ENCODE measurements around the gene SMYD1.

The SMYD1 gene

DNA sequence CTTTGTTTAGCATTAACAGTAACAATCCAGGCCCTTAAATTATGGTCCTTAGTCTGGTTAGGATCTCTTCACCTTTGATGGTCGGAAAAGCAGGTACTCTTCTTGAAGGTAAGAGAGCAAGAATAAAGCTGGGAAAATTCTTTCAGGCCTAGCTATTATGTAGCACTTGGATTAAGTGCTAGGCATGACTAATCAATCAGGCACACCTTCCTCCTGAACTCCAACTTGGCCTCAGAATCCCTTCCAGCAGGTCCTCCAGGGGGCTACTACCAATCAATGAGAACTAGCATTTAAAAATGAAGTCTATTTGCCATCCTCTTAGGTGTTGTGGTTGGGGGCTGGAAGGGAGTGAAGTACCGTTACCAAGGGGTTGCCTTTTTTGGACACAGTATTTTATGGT lies 3.7 kb downstream of the SMYD1 start:
- no peak overlapping the region for H3K27ac ChIP-seq
- no peak overlapping the region for H3K4me2 ChIP-seq
- H3K79me2 ChIP-seq (ENCODE audit: insufficient read depth, low read depth) = no peaks in the 10 kb centered on the region
- H2AFZ ChIP-seq (ENCODE audit: low read depth) = no peak overlapping the region
- H3K9ac ChIP-seq = no peak overlapping the region
- no peaks in the 10 kb centered on the region for H3K4me1 ChIP-seq (ENCODE audit: low read depth, poor library complexity, severe bottlenecking)
- H3K4me3 ChIP-seq (IDR thresholded peaks at IDR 0.05; ENCODE audit: insufficient read depth, low read depth, low read length) = no peak overlapping the region
- no peaks in the 10 kb centered on the region for H3K27me3 ChIP-seq (ENCODE audit: insufficient read depth, low read depth)
- H4K20me1 ChIP-seq (ENCODE audit: insufficient read depth) = no peaks in the 10 kb centered on the region
- TF ChIP-seq, protein P1, sequence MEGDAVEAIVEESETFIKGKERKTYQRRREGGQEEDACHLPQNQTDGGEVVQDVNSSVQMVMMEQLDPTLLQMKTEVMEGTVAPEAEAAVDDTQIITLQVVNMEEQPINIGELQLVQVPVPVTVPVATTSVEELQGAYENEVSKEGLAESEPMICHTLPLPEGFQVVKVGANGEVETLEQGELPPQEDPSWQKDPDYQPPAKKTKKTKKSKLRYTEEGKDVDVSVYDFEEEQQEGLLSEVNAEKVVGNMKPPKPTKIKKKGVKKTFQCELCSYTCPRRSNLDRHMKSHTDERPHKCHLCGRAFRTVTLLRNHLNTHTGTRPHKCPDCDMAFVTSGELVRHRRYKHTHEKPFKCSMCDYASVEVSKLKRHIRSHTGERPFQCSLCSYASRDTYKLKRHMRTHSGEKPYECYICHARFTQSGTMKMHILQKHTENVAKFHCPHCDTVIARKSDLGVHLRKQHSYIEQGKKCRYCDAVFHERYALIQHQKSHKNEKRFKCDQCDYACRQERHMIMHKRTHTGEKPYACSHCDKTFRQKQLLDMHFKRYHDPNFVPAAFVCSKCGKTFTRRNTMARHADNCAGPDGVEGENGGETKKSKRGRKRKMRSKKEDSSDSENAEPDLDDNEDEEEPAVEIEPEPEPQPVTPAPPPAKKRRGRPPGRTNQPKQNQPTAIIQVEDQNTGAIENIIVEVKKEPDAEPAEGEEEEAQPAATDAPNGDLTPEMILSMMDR (conservative IDR thresholded peaks at IDR 0.05; ENCODE audit: low read depth, low read length) = no peak
- H3K36me3 ChIP-seq (ENCODE audit: insufficient read depth) = no peaks in the 10 kb centered on the region

DNA sequence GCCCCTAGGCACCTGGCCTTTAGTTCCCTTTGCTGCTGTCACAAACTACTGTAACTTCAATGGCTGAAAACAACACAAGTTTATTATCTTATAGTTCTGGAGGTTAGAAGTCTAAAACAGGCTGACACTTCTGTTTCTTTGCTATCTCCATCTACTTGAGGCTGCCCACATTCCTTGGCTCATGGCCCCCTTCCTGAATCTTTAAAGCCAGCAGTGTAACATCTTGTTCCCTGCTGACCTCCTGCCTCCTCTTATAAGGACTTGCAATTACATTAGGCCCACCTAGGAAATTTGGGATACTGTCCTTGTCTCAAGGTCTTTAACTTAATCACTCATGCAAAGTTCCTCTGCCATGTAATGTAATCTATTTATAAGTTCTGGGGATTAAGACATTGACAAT lies 6.5 kb downstream of the SMYD1 start:
- Histone ChIP-seq H2AFZ (ENCODE audit: low read depth) (no peak overlapping the region), H3K36me3 (ENCODE audit: insufficient read depth) (no peaks in the 10 kb centered on the region), H3K27ac (no peak overlapping the region), H4K20me1 (ENCODE audit: insufficient read depth) (no peaks in the 10 kb centered on the region), H3K79me2 (ENCODE audit: insufficient read depth, low read depth) (no peaks in the 10 kb centered on the region), H3K27me3 (ENCODE audit: insufficient read depth, low read depth) (no peaks in the 10 kb centered on the region), H3K9ac (no peak overlapping the region), H3K4me3 (IDR thresholded peaks at IDR 0.05; ENCODE audit: insufficient read depth, low read depth, low read length) (no peak overlapping the region), H3K4me2 (no peak overlapping the region), H3K4me1 (ENCODE audit: low read depth, poor library complexity, severe bottlenecking) (no peaks in the 10 kb centered on the region)
- TF ChIP-seq, protein P1 (conservative IDR thresholded peaks at IDR 0.05; ENCODE audit: low read depth, low read length) = no peak

DNA sequence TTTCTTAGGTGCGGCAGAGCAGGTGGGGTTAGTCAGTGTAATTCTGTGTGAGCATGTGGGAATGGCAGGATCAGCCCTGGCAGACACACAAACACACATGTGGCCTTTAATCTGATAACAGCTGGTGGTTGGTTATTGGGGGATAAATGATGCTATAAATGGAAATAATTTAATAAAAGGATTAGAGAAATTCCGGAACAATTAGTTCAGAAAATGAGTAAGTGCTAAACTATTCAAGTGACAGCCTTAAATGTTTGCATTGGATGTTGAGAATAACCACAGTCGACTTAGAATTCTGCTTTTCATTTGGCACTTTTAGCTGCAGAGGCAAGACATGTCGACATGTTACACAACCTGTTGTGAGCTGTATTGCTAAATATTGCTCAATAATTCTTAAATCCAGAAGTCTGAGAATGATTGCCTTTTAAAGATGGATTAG lies 7.2 kb downstream of the SMYD1 start:
- Histone ChIP-seq H3K27ac (no peak overlapping the region), H3K9ac (no peak overlapping the region), H2AFZ (ENCODE audit: low read depth) (no peak overlapping the region), H3K4me3 (IDR thresholded peaks at IDR 0.05; ENCODE audit: insufficient read depth, low read depth, low read length) (no peak overlapping the region), H3K4me1 (ENCODE audit: low read depth, poor library complexity, severe bottlenecking) (no peaks in the 10 kb centered on the region), H3K27me3 (ENCODE audit: insufficient read depth, low read depth) (no peaks in the 10 kb centered on the region), H3K4me2 (no peak overlapping the region), H3K79me2 (ENCODE audit: insufficient read depth, low read depth) (no peaks in the 10 kb centered on the region), H3K36me3 (ENCODE audit: insufficient read depth) (no peaks in the 10 kb centered on the region), H4K20me1 (ENCODE audit: insufficient read depth) (no peaks in the 10 kb centered on the region)
- TF ChIP-seq, protein P1 (conservative IDR thresholded peaks at IDR 0.05; ENCODE audit: low read depth, low read length) = no peak

DNA sequence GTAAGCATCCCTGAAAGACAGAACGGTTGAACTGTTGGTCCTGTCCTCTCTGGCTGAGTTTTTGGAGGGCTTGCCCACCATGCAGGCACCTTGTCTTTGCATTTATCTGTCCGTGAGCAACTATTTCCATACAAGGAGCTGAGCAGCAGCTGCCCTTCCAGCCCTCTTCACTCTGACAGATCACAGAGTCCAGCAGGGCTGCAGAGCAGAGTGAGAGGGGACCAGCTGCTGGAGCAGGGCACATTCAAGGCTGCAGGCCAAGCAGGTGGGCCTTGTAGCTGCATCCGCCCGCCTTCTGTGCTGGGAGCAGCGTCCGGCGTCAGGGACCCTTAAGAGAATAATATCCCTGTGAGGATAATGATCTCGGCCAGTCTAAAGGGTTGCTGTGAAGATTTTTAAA lies 9.5 kb downstream of the SMYD1 start:
- H2AFZ ChIP-seq (ENCODE audit: low read depth) = no peak overlapping the region
- H3K79me2 ChIP-seq (ENCODE audit: insufficient read depth, low read depth) = no peaks in the 10 kb centered on the region
- H3K27ac ChIP-seq = no peak overlapping the region
- no peak overlapping the region for H3K4me3 ChIP-seq (IDR thresholded peaks at IDR 0.05; ENCODE audit: insufficient read depth, low read depth, low read length)
- no peak overlapping the region for H3K4me2 ChIP-seq
- H3K4me1 ChIP-seq (ENCODE audit: low read depth, poor library complexity, severe bottlenecking) = no peaks in the 10 kb centered on the region
- TF ChIP-seq, protein P1 (conservative IDR thresholded peaks at IDR 0.05; ENCODE audit: low read depth, low read length) = no peak
- H3K27me3 ChIP-seq (ENCODE audit: insufficient read depth, low read depth) = no peaks in the 10 kb centered on the region
- H3K36me3 ChIP-seq (ENCODE audit: insufficient read depth) = no peaks in the 10 kb centered on the region
- no peak overlapping the region for H3K9ac ChIP-seq
- no peaks in the 10 kb centered on the region for H4K20me1 ChIP-seq (ENCODE audit: insufficient read depth)
